ENCODE measurements around the gene VTI1B. TPM values are rescaled to one million over a fixed set of nuclear protein-coding genes. Genes with fewer than 3 reads are reported as not detected.

Gene VTI1B
- total RNA-seq, 2 experiments from 2014 or later, result 41.5 to 93.3 TPM

DNA sequence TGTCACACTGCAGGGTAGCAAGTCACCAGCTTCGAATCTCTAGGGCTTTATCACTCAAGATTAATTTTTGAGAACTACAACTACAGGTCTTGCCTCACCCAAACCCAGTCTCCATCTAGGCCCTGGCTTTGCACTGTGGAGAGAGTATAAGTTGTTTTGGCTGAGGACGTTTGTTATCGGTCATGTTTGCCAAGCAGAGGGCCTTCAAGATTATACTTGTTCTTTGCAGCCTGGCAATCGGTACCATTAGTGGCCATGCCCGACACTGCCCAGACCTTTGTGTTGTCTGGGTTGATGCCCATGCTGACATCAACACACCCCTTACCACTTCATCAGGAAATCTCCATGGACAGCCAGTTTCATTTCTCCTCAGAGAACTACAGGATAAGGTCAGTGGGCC is 29.0 kb downstream of the VTI1B start:
- intact Hi-C loops (cut with micrococcal nuclease; ENCODE audit: unreplicated experiment), result no loop called here

DNA sequence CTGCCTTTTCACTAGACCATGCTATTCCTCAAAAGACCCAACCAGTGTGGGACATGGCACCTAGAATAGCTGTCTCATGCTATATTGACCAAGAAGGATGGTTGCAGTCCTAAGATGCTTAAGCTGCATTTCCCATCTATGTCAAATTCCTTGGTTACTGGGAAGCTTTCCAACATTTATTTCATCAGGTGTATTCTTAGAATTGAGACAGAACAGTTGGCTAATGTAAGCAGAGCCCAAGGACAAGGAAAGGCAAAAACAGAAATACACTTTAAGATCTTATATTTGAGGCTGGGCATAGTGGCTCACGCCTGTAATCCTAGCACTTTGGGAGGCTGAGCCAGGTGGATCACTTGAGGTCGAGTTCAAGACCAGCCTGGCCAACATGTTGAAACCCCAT is 30.0 kb downstream of the VTI1B start:
- intact Hi-C loops (cut with micrococcal nuclease; ENCODE audit: unreplicated experiment), result no loop called here
- Histone ChIP-seq H2AFZ (ENCODE audit: low read length) (no peak overlapping the region), H3K4me1 (ENCODE audit: insufficient read depth, low read length, poor library complexity, severe bottlenecking) (no peaks in the 10 kb centered on the region), H3K36me3 (ENCODE audit: insufficient read depth, low read length) (peaks cover 31% of the 10 kb centered on the region; the same call in 1 of the 2 replicates), H3K9me2 (ENCODE audit: insufficient read depth, low read length) (no peaks in the 10 kb centered on the region), H3K79me2 (ENCODE audit: insufficient read depth, low read depth, low read length) (no peaks in the 10 kb centered on the region), H3K27ac (ENCODE audit: low read depth, low read length, poor library complexity, severe bottlenecking) (no peak overlapping the region), H3K9me3 (ENCODE audit: low read length) (no peaks in the 10 kb centered on the region), H3K4me3 (ENCODE audit: low read depth, low read length, poor library complexity, severe bottlenecking) (no peak overlapping the region), H4K20me1 (ENCODE audit: insufficient read depth, low read length) (no peaks in the 10 kb centered on the region), H3K4me2 (ENCODE audit: low read length) (no peak overlapping the region)
- TF ChIP-seq, protein P1, sequence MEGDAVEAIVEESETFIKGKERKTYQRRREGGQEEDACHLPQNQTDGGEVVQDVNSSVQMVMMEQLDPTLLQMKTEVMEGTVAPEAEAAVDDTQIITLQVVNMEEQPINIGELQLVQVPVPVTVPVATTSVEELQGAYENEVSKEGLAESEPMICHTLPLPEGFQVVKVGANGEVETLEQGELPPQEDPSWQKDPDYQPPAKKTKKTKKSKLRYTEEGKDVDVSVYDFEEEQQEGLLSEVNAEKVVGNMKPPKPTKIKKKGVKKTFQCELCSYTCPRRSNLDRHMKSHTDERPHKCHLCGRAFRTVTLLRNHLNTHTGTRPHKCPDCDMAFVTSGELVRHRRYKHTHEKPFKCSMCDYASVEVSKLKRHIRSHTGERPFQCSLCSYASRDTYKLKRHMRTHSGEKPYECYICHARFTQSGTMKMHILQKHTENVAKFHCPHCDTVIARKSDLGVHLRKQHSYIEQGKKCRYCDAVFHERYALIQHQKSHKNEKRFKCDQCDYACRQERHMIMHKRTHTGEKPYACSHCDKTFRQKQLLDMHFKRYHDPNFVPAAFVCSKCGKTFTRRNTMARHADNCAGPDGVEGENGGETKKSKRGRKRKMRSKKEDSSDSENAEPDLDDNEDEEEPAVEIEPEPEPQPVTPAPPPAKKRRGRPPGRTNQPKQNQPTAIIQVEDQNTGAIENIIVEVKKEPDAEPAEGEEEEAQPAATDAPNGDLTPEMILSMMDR (conservative IDR thresholded peaks at IDR 0.05; ENCODE audit: low read length), result no peak
- BruUV-seq (replicated peaks), result no TSS peak
- ChIA-PET CTCF (ENCODE audit: unreplicated experiment) (no interaction called here), POLR2A (interaction anchor here (0.5 to 1.5 kb wide), 3 partner anchors 10 to 1519 kb away, joined by 3 to 6 read pairs (median 4); no protein-coding TSS in a partner anchor)
- DNase-seq (ENCODE audit: low spot score), result no peak

More for the DNA sequence above, 29.0 kb downstream of the VTI1B start:
- POLR2A ChIA-PET, result no interaction called here
- Histone ChIP-seq H3K4me1 (ENCODE audit: insufficient read depth, low read length, poor library complexity, severe bottlenecking) (no peaks in the 10 kb centered on the region), H4K20me1 (ENCODE audit: insufficient read depth, low read length) (no peaks in the 10 kb centered on the region), H3K27ac (ENCODE audit: low read depth, low read length, poor library complexity, severe bottlenecking) (no peak overlapping the region), H3K36me3 (ENCODE audit: insufficient read depth, low read length) (peaks cover 41% of the 10 kb centered on the region), H3K4me3 (ENCODE audit: low read depth, low read length, poor library complexity, severe bottlenecking) (no peak overlapping the region), H3K79me2 (ENCODE audit: insufficient read depth, low read depth, low read length) (no peaks in the 10 kb centered on the region), H3K9me3 (ENCODE audit: low read length) (no peaks in the 10 kb centered on the region), H3K9me2 (ENCODE audit: insufficient read depth, low read length) (no peaks in the 10 kb centered on the region), H3K4me2 (ENCODE audit: low read length) (no peak overlapping the region), H2AFZ (ENCODE audit: low read length) (no peak overlapping the region)
- BruUV-seq (replicated peaks), result no TSS peak
- TF ChIP-seq, protein P1 (conservative IDR thresholded peaks at IDR 0.05; ENCODE audit: low read length), result no peak
- TF ChIP-seq EZH2phosphoT487 (IDR thresholded peaks at IDR 0.05; ENCODE audit: borderline replicate concordance, low read depth, low read length), result no peak
- CTCF ChIA-PET (ENCODE audit: unreplicated experiment), result no interaction called here
- no peak for DNase-seq (ENCODE audit: low spot score)

GRCh38 chr14:67643713-67644112 is 30.7 kb downstream of the VTI1B start:
- Histone ChIP-seq H3K9me2 (ENCODE audit: insufficient read depth, low read length) (no peaks in the 10 kb centered on the region), H3K4me3 (ENCODE audit: low read depth, low read length, poor library complexity, severe bottlenecking) (no peak overlapping the region), H3K4me1 (ENCODE audit: insufficient read depth, low read length, poor library complexity, severe bottlenecking) (no peaks in the 10 kb centered on the region), H2AFZ (ENCODE audit: low read length) (no peak overlapping the region), H3K27ac (ENCODE audit: low read depth, low read length, poor library complexity, severe bottlenecking) (no peak overlapping the region), H3K36me3 (ENCODE audit: insufficient read depth, low read length) (peaks cover 24% of the 10 kb centered on the region; the same call in 1 of the 2 replicates), H3K9me3 (ENCODE audit: low read length) (no peaks in the 10 kb centered on the region), H3K79me2 (ENCODE audit: insufficient read depth, low read depth, low read length) (no peaks in the 10 kb centered on the region), H3K4me2 (ENCODE audit: low read length) (no peak overlapping the region), H4K20me1 (ENCODE audit: insufficient read depth, low read length) (no peaks in the 10 kb centered on the region)
- TF ChIP-seq EZH2phosphoT487 (IDR thresholded peaks at IDR 0.05; ENCODE audit: borderline replicate concordance, low read depth, low read length), result no peak
- TF ChIP-seq, protein P1 (conservative IDR thresholded peaks at IDR 0.05; ENCODE audit: low read length), result no peak
- BruUV-seq (replicated peaks), result no TSS peak
- POLR2A ChIA-PET, result interaction anchor here (0.9 to 1.5 kb wide), 2 partner anchors 12 to 210 kb away, joined by 5 to 6 read pairs; no protein-coding TSS in a partner anchor
- CTCF ChIA-PET (ENCODE audit: unreplicated experiment), result no interaction called here
- DNase-seq (ENCODE audit: low spot score), result no peak
- intact Hi-C loops (cut with micrococcal nuclease; ENCODE audit: unreplicated experiment), result no loop called here

Data from OCI-LY7 (cell line).